SK-N-SH (cell line): ENCODE measurements around the gene SP100.

Experiments
- EP300 ChIP-seq, 2 experiments: IDR thresholded peaks; 2 replicates each; pipeline versions ENCODE4 v1.4.0 to v1.6.1; 2012; ENCODE audit warnings: borderline replicate concordance in 1 of 2, low read depth in 1 of 2, low read length in 1 of 2
- POLR2AphosphoS5 ChIP-seq: IDR thresholded peaks from 2 replicates; pipeline ENCODE4 v1.6.1; 2012; ENCODE audit warnings: low read depth, low read length
- TF ChIP-seq, protein P1 (sequence below): fragments of 200-600 bp; sonication (generic); IDR thresholded peaks from 2 replicates; pipeline ENCODE4 v1.6.1; 2017; ENCODE audit warnings: antibody characterized with exemption, mild to moderate bottlenecking, moderate library complexity
- TF ChIP-seq, protein P2 (sequence below): IDR thresholded peaks from 2 replicates; pipeline ENCODE4 v1.4.0; 2012; ENCODE audit warnings: low read depth

DNA sequence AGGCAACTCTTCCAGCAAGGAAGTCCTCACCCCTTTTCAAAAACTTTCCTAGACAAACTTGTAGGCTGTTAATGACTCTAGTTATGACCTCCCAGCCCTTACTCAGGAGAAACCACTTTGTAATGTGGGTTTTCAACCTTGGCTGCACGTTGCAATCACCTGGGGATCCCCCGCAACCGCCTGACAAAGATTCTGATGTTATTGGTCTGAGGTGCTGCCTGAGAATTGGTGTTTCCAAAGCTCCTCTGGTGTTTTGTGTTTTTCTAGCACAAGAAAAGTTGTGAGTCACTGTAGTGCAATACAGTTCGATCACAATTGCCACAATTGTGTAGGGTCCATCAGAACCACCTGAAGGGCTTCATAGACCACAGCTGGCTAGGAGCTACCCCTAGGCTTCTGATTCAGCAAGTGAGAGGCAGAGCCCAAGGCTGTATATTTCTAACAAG lies 121.6 kb downstream of the SP100 start:
- TF ChIP-seq, protein P1, sequence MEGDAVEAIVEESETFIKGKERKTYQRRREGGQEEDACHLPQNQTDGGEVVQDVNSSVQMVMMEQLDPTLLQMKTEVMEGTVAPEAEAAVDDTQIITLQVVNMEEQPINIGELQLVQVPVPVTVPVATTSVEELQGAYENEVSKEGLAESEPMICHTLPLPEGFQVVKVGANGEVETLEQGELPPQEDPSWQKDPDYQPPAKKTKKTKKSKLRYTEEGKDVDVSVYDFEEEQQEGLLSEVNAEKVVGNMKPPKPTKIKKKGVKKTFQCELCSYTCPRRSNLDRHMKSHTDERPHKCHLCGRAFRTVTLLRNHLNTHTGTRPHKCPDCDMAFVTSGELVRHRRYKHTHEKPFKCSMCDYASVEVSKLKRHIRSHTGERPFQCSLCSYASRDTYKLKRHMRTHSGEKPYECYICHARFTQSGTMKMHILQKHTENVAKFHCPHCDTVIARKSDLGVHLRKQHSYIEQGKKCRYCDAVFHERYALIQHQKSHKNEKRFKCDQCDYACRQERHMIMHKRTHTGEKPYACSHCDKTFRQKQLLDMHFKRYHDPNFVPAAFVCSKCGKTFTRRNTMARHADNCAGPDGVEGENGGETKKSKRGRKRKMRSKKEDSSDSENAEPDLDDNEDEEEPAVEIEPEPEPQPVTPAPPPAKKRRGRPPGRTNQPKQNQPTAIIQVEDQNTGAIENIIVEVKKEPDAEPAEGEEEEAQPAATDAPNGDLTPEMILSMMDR: no peak
- TF ChIP-seq, protein P2, sequence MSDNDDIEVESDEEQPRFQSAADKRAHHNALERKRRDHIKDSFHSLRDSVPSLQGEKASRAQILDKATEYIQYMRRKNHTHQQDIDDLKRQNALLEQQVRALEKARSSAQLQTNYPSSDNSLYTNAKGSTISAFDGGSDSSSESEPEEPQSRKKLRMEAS: no peak
- no peak for TF ChIP-seq POLR2AphosphoS5
- no peak for TF ChIP-seq EP300 (IDR thresholded peaks at IDR 0.05; ENCODE audit: borderline replicate concordance in 1 of 2, low read depth in 1 of 2, low read length in 1 of 2)
